Measurements from ENCODE around the gene SLC6A5.

SLC6A5 gene

GRCh38 chr11:20621679-20622078 is 22.3 kb downstream of the SLC6A5 start:
- no peak for DNase-seq

DNA sequence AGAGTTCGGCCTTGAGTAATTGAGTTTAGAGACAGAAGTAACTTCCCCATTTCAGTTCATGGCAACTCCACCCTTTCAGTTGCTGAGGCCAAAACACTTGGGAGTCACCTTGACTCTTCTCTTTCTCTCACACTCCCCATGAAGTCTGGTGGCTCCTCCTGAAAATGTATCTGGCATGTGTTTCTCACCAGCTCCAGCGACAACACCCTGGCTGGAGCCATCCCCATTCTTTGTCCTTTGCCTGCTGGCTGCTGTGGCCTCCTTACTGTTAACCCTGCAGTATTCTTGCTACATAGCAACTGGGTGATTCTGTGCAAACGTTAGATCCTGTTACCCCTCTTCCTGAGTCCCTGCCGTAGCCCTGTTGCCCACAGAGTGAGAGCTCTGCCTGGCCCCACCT is 23.8 kb downstream of the SLC6A5 start:
- DNase-seq: no peak

- DNase-seq: no peak
Measured at GRCh38 chr11:20626279-20626678, 26.9 kb downstream of the SLC6A5 start.

DNA sequence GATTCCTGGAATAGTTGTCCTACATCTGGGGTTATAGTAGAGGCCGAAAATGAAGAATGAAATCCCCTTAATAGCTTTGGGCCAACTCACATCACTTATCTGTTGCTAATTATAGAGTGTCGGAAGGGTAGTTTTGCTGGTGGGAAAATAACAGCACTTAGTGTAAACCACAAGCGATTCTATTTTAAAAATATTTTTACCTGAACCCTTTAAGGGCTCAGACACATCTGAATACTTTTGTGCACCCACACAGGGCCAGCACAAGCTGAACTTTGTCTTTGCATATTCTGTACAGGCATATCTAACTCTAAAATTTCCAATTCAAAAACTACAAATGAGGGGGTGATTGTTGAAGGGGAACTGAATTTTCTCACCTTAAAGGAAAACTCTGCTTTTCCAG is 27.6 kb downstream of the SLC6A5 start:
- DNase-seq: no peak

DNA sequence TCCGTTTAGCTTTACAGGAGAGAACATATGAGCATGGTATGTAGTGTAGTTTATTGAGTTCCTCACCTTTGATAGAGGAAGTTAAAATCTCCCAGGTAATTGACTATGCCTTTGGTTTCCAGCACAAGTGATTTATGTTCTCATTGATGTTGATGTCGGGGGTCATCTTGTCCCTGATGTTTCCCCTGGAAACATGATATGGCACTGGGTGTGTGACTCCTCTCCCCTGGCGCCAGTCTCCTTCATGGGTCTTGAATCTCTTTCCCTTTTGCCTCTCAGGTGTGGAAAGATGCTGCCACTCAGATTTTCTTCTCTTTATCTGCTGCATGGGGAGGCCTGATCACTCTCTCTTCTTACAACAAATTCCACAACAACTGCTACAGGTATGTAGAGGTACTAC is 28.3 kb downstream of the SLC6A5 start:
- DNase-seq: no peak

DNA sequence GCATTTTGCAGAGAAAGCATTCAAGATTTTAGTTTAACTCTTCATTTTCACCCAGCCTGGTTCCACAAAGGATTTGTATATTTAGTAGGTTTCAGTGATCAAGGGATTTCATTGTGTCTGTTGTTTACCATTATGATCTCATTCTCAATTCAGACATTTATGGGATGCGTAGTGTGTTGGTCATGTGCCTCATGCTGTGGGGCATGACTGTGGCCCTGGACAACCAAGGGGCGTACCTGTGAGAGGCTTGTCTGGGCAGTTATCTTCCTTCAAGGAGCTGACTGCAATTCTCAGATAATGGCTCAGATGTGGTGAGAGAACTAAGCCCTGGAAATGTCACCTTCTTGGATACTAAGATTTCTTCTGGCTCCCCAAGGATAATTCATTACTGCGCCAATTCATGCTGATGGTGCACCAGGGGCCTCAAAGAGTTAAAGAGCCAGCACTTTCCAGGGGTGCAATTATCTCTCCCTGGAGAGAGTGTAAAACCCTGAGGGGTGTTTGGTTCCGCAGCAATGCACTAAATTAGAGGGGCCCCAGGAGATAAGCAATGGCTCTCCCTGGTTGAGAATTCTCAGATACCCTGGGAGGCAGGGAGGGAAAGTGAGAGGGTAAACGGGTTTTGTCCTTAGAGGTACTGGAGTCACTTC is 32.2 kb downstream of the SLC6A5 start:
- DNase-seq: no peak

GRCh38 chr11:20632169-20632532 is 32.7 kb downstream of the SLC6A5 start:
- no peak for DNase-seq

DNA sequence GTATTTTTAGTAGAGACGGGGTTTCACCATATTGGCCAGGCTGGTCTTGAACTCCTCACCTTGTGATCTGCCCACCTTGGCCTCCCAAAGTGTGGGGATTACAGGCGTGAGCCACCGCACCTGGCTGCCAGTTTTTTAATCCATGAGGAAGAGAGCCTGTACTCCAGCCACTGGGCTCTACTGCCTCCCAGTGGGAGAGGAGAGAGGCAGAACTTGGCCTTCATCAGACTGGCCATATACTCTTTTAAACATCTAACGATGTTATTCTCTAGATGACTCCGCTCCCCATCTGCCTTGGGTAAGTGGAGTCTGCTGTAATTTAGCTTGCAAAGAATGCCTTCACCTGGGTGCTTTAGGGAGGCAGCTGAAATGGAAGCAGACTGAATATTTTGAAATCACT is 34.6 kb downstream of the SLC6A5 start:
- no peak for DNase-seq

- no peak for DNase-seq
Measured at GRCh38 chr11:20634781-20635180, 35.4 kb downstream of the SLC6A5 start.

GRCh38 chr11:20638074-20638473 is 38.7 kb downstream of the SLC6A5 start:
- no peak for DNase-seq

DNA sequence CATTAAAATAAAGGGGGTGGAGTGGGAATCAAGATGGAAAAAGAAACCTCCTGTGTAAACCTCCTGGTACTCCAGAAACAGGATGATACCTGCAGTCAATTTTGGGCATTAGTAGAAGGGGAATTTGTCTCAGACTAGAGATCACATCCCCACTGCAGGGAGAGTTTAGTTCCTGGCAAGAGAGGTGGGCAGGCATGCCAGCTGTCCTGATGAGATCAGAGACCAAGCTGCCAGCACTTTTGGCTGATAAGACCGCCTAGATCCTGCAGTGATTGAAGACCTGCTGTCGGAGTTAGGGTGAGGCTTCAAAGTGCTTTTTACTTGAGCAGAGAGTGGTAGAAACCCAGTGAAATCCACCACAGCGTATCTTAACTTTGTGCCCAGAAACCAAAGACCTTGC is 40.3 kb downstream of the SLC6A5 start:
- no peak for DNase-seq

GRCh38 chr11:20640401-20640800 is 41.0 kb downstream of the SLC6A5 start:
- no peak for DNase-seq

DNA sequence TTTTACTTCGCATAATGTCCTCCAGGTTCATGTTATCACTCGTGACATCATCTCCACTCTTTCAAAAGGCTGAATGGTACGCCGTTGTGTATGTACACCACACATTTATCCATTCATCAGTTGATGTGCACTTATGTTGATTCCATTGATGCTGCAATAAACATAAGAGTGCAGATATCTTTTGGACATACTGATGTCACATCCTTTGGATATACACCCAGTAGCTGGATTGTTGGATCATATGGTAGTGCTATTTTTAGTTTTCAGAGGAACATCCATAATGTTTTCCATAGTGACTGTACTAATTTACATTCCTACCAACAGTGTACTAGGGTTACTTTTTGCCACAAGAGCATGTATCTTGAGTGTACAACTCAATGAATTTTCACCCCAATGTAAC is 45.0 kb downstream of the SLC6A5 start:
- no peak for DNase-seq

DNA sequence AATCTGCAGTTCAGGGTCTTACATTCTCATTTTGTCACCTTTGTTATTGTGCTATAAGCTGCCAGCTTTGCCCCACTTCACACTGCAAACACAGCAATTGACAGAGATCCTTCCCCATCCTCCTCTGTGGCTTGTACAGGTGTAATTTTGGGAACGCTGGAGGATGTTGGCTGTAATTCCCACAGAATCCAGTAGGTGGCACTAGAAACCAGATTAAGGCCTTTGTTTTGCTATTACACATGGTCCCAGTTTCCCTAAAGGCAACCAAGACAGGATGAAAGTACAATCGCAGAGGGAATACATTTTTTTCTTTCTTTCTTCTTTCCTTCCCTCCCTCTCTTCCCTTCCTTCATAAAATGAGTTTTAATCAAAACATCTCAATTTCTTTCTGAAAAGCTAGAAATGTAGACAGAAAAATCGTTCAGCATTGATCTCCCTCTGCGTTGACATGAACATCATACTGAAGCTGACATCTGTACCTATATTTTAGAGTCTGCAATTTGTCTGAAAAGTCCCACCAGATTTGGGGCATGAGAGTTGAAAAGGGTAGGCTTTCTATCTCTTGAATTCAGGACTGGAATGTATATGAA is 48.7 kb downstream of the SLC6A5 start:
- no peak for DNase-seq

GRCh38 chr11:20652150-20652806 is 52.9 kb downstream of the SLC6A5 start:
- DNase-seq: no peak

DNA sequence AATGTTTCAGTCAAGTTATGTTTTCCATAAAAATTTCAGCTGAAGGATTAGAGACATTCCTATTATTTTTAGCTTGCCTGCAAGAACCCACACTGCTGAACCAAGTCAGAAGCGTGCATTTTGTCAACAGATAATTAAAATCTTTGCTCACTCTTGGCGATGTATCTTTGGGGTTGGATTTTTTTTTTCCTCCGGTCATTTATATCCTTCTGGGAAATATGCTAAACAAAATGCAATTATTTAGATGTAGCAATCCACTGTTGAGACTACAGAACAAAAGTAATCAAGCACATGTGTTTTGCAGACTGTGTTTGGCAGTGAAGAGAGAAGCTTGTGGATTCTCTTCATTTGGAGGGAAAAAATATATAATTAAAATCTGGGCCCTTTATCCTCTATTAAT is 54.6 kb downstream of the SLC6A5 start:
- DNase-seq: no peak

- no peak for DNase-seq
Measured at GRCh38 chr11:20656901-20657300, 57.5 kb downstream of the SLC6A5 start.

- no peak for DNase-seq
Measured at GRCh38 chr11:20658135-20658534, 58.7 kb downstream of the SLC6A5 start.

- DNase-seq: no peak
Measured at GRCh38 chr11:20661445-20661844, 62.0 kb downstream of the SLC6A5 start.

- DNase-seq: no peak
Measured at GRCh38 chr11:20661850-20662249, 62.4 kb downstream of the SLC6A5 start.

- DNase-seq: no peak
Measured at GRCh38 chr11:20668131-20668809, 68.9 kb downstream of the SLC6A5 start.

GRCh38 chr11:20668844-20669819 is 69.7 kb downstream of the SLC6A5 start, which contains the start of gene NELL1:
TSS of gene NELL1 (plus strand) at chr11:20669586.
- peak; percentile 56 for DNase-seq

All from right kidney (tissue), 1 donor.